ENCODE measurements around the gene RUNX2.
"Not testable (repeated sequence)": the region's sequence is repeated elsewhere in the genome, so short reads cannot be mapped to it uniquely, and the experiment has no call there.

RUNX2 gene

DNA sequence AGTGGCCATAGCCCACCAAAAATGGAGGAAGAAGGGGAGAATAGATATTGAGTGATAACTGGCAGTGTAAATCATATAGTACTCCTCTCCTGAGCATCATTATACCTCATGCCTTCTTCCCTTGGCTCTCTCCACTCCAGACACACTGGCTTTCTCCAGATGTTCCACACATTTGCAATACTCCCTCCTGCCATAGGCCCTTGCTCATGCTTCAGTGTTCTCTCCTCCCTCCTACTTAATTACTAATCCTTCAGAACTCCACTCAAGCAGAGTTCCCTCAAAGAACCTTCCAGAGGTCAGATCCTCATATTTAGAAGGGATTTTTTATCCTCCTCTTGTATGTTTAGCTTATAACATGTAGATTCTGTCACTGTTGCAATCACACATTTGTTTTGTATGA lies 329.1 kb downstream of the RUNX2 start:
- no peak for DNase-seq

GRCh38 chr6:45658400-45658799 lies 330.3 kb downstream of the RUNX2 start:
- DNase-seq, result no peak

DNA sequence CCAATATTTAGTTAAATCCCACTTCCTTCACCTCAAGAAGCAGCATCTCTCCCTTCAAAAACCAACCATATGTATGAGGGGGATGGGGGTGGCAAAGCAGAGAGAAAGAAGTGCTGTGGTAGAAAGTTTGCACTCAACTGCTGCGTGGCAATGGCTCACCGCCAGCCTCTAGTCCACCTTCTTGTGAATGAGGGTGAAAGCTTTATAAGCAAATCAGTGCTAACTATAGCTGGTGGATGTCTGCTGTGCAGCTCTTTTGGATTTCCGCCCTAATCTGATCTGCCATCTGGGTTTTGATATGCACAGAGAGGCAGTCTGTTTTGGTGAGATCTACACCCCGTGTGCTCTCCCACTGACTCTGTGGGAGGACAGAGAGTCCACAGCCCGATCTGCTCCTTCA lies 330.8 kb downstream of the RUNX2 start:
- no peak for DNase-seq

DNA sequence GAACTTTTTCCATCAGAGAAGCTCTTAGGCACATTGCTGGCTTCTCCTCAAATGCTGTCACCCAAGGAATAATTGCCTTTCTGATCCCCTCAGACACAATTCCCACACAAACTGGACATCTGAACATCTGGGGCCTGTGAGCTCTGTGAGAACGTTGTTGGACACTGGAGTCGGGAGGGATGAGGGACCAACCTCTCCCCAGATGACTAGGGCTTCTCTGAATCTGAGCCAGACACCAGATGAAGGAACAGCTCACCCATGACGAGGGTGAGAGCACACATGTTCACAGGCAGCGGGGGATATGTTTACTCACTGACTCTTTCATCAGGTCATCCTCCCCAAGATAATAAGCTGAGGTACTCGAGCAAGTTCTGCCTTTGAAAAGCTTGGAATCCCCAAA lies 333.5 kb downstream of the RUNX2 start:
- no peak for DNase-seq

GRCh38 chr6:45663251-45664221 lies 335.4 kb downstream of the RUNX2 start:
- DNase-seq, result no peak

GRCh38 chr6:45664707-45665106 lies 336.6 kb downstream of the RUNX2 start:
- no peak for DNase-seq

GRCh38 chr6:45665859-45666258 lies 337.7 kb downstream of the RUNX2 start:
- no peak for DNase-seq

GRCh38 chr6:45666846-45667245 lies 338.7 kb downstream of the RUNX2 start:
- DNase-seq, result no peak

GRCh38 chr6:45667300-45667699 lies 339.2 kb downstream of the RUNX2 start:
- DNase-seq, result no peak

- DNase-seq, result no peak
Measured at GRCh38 chr6:45667766-45668165, 339.6 kb downstream of the RUNX2 start.

DNA sequence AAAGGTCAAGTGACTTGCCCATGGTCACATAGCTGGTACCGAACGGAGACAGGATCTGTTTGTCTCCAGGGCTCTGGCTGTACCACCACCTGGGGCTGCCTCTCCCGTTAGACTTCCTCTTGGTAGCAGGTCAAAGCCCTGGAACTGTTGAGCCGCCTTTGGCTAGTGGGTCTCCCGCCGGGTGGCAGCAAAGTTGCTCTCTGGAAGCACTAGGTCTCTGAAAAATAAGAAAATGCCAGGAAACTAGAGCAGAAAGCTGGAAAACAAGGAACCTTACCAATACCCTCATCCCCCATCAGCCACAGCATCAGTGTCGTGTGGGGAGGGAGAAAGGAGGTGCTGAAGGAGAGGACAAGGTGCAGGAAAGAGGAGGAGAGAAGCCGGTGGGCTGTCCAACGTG lies 340.6 kb downstream of the RUNX2 start:
- DNase-seq, result no peak

GRCh38 chr6:45673167-45673566 lies 345.0 kb downstream of the RUNX2 start:
- DNase-seq, result not testable (repeated sequence)

DNA sequence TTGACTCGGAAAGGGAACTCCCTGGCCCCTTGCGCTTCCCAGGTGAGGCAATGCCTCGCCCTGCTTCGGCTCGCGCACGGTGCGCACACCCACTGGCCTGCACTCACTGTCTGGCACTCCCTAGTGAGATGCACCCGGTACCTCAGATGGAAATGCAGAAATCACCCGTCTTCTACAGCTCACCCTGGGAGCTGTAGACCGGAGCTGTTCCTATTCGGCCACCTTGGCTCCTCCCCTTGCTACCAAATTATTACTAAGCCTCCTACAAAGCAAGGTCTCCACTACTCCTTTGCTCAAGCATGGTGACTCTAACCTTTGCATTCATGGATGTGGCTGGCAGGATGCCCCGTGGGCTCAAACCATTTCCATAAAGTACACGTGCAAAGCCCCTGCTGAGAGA lies 347.0 kb downstream of the RUNX2 start:
- DNase-seq, result not testable (repeated sequence)

DNA sequence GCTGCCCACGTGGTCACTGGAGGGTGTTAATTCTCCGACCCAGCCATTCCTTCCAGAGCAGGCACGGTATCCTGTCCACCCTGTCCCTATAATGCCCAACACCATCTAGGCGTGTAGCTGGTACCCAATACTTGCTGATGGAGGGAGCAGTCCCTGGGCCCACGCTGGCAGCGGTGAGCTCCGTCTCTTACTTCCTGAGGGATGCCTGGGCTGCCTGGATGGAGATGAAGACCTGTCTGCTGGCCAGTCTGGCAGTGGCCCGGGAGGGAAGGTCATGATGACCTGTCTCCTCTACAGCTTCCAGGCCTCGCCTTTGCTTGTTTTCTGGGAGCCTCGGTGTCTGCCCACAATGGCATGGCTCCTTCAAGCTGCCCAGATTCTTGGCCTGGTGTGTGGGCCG lies 347.5 kb downstream of the RUNX2 start:
- DNase-seq, result no peak

- DNase-seq, result no peak
Measured at GRCh38 chr6:45676380-45676779, 348.2 kb downstream of the RUNX2 start.

GRCh38 chr6:45677381-45678284 lies 349.5 kb downstream of the RUNX2 start:
- DNase-seq, result no peak

DNA sequence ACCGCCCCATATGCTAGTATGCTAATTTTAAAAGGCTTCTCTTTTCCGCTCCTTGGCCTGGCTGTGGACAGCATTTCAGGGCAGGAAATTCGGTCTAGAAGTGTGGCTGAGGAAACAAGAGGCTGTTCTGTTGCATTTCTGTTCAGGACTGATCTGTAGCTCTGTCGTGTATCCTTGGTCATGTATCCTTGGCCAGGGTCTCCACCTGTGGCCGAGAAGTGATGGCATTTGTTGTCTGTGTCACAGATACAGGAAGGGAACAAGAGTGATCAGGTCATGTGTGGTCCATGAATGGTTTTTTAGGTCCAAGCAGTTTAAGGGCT lies 350.1 kb downstream of the RUNX2 start:
- DNase-seq, result no peak

DNA sequence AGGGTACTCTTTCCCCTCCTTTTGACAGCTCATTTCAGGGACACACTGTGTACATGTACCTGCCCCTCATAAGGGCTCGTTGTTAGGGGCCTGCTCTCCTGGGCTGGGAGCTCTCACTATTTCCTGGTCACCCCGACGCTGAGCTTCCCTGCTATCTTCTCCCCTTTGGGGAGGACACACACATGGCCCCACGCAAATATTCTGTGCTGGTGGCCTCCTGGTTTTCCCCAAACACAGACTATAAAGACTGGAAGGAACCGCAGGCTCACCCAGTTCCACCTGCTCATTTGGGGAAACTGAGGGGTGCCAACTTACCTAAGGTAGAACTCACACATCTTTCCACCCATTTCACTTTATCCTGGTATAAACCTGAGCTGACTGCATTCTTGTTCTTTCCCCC lies 351.0 kb downstream of the RUNX2 start:
- DNase-seq, result no peak

GRCh38 chr6:45679631-45680030 lies 351.5 kb downstream of the RUNX2 start:
- no peak for DNase-seq

DNA sequence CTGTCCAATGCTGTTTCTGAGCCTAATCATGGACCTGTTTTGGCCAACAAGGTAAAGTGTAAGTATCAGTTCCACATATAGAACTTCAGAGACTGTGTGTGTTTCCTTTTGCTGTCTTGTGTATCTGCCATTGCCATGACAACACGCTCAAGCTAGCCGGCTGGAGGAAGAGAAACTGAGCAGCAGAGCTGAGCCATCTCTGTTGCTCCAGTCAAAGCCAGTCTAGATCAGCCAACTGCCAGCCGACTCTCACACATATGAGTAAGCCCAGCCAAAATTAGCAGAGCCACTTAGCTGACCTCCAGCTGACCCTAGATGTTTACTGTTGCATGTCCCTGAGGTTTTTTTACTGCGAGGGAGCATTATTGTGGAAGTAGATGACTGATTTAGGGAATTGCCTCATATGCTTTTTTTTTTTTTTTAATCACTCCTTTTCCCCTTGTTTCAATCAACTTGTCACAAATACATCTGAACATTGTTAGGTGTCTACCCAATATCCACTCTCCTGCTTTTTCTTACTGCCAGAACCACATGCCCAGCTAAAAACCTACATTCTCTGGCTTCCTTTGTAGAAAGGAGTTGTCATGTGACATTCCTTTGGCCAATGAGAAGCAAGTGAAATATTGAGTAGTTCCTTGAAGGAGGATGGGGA lies 353.9 kb downstream of the RUNX2 start:
- DNase-seq, result no peak

DNA sequence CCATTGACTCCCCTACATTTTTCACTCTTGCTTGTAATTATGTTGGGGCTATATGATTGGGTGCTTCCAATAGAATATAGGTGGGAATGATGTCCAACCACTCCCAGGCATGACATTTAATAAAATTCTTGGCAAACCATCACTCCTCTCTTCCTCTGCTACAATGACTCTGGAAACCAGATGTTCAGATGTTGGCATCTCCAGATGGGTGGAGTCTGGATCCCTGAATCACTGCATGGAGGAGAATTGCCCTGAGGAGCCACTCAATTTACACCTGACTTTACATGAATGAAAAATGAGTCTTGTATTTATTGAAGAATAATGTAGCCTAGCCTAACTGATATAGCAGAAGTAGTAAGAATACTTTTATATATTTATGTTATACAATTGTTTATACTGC lies 356.3 kb downstream of the RUNX2 start:
- no peak for DNase-seq

DNA sequence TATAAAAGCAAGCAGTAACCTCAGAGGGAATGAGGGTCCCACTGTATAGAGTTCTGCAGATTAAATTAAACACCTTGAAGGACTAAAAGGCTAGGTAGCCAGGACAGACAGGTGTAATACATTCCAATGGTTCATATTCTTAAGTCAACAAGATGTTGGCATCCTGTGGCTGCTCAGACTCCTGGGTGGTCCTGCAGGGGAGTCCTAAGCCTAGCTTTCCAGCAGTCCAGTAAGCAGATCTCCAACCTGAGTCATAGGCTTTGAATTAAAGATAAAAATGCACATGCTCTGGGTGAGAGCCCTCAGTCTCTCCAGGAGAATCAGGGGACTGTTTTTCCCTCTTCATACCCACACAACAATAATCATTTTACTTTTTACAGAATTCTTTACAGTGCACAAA lies 356.9 kb downstream of the RUNX2 start:
- DNase-seq, result no peak

DNA sequence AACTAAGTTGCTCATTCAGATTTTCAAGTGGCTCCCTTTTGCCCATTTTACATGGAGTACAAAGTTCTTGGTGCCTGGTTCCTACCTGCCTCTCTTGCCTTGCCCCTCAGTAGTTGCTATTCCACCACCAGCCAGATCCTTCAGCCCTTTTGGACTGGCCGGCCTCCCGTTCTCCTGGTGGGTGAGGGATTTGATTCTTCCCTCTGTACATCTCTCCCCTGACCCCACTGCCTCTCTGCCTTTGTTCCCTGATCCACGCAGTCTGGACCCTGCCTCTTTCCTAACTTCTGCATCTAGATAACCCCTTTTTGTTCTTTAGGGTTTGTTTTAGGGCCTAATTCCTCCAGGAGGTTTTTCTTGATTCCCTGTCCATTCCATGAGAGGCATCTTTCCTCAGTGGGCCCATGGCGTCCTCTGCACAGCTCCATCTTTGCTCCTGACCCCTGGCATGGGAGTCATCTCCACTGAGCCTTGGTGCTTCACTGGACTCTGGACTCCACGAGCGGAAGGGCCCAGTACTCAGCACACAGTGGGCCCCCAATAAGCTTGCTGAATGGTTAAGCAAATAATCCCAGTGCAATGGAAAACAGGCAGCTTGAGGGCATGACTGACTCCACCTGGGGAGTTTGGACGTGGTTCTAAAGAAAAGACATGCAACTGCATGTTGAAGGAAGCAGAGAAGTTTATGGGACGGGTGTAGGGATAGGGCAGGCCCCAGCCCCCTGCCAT lies 358.9 kb downstream of the RUNX2 start:
- no peak for DNase-seq
